ENCODE results near the gene VLDLR.

DNA sequence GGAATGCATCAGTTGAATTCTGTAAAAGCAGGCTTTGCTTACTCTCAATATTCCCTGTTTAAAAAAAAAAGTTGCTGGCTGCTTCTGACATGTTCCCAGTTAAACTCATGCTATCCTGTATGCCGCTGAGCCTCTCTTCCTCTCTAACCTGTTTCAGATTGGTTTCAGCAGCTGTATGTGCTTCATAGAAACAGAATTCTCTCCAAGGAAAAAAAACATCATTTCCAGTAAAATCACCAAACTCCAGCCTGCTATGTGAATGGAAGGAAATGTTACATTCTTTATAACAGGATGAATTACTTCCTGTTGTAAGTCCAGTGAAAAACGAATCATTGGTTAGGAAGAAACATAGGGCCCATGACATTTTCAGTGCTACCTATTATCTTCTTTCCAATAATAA, 70.0 kb downstream of the VLDLR start:
- TF ChIP-seq, protein P1, sequence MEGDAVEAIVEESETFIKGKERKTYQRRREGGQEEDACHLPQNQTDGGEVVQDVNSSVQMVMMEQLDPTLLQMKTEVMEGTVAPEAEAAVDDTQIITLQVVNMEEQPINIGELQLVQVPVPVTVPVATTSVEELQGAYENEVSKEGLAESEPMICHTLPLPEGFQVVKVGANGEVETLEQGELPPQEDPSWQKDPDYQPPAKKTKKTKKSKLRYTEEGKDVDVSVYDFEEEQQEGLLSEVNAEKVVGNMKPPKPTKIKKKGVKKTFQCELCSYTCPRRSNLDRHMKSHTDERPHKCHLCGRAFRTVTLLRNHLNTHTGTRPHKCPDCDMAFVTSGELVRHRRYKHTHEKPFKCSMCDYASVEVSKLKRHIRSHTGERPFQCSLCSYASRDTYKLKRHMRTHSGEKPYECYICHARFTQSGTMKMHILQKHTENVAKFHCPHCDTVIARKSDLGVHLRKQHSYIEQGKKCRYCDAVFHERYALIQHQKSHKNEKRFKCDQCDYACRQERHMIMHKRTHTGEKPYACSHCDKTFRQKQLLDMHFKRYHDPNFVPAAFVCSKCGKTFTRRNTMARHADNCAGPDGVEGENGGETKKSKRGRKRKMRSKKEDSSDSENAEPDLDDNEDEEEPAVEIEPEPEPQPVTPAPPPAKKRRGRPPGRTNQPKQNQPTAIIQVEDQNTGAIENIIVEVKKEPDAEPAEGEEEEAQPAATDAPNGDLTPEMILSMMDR (conservative IDR thresholded peaks at IDR 0.05; ENCODE audit: low read depth, low read length): no peak
- no peak for TF ChIP-seq EZH2 (IDR thresholded peaks at IDR 0.05; ENCODE audit: borderline replicate concordance, low read depth, low read length, poor library complexity, severe bottlenecking)
